Lung (tissue), 12 donors: ENCODE data around the gene DAD1. TPM values are rescaled to one million over a fixed set of nuclear protein-coding genes. Genes with fewer than 3 reads are reported as not detected.

Source experiments
- ATAC-seq: fragments of 200-7000 bp; cut with Tn5 transposase; one replicate; pipeline ENCODE4 v1.9.1; 2020; ENCODE audit warnings: moderate number of reproducible peaks; ENCODE audit not compliant: insufficient read depth, low FRiP score
- DNase-seq, 3 donors: peaks; one replicate each; pipeline ENCODE4 v3.0.0-alpha.2; 2013 to 2017
- H3K27ac ChIP-seq, 2 donors: one replicate each; pipeline ENCODE4 v1.5.1; 2013; ENCODE audit warnings: mild to moderate bottlenecking in 2 of 2, moderate library complexity in 2 of 2, control low read depth in 1 of 2, inconsistent platforms in 1 of 2, low read depth in 1 of 2, low read length in 1 of 2
- H3K27me3 ChIP-seq, 3 donors: one replicate each; pipeline ENCODE4 v1.5.1; 2013; ENCODE audit warnings: low read length in 2 of 3; ENCODE audit not compliant: control insufficient read depth in 3 of 3, insufficient read depth in 3 of 3
- H3K36me3 ChIP-seq, 4 donors: one replicate each; pipeline ENCODE4 v1.5.1; 2013; ENCODE audit warnings: low read length in 4 of 4, mild to moderate bottlenecking in 1 of 4, moderate library complexity in 1 of 4; ENCODE audit not compliant: control insufficient read depth in 4 of 4, insufficient read depth in 4 of 4
- H3K4me1 ChIP-seq, 5 donors: one replicate each; pipeline ENCODE4 v1.5.1; 2013; ENCODE audit warnings: low read length in 5 of 5, mild to moderate bottlenecking in 2 of 5, moderate library complexity in 1 of 5; ENCODE audit not compliant: control insufficient read depth in 5 of 5, insufficient read depth in 5 of 5
- H3K4me3 ChIP-seq: one replicate; pipeline ENCODE4 v1.5.1; 2013; ENCODE audit warnings: mild to moderate bottlenecking, control low read depth, moderate library complexity
- H3K9ac ChIP-seq, 2 donors: one replicate each; pipeline ENCODE4 v1.5.1; 2013; ENCODE audit warnings: low read length in 2 of 2, control low read depth in 1 of 2; ENCODE audit not compliant: insufficient read depth in 1 of 2
- H3K9me3 ChIP-seq, 4 donors: one replicate each; pipeline ENCODE4 v1.5.1; 2013; ENCODE audit warnings: low read length in 3 of 4, mild to moderate bottlenecking in 1 of 4, moderate library complexity in 1 of 4; ENCODE audit not compliant: control insufficient read depth in 4 of 4, insufficient read depth in 3 of 4
- CTCF ChIP-seq: IDR thresholded peaks from 2 replicates; pipeline ENCODE4 v1.5.1; 2012; ENCODE audit warnings: mild to moderate bottlenecking; ENCODE audit errors: control extremely low read depth, extremely low read depth
- WGBS, 2 donors: extraction: QIAGEN DNeasy Blood & Tissue Kit; methylation state at CpG; one replicate each; pipeline ENCODE4 v1.1.7; 2013; 5-methylcytosine and 5-hydroxymethylcytosine counted together
- polyA plus RNA-seq, 2 donors: library from polyadenylated mRNA; stranded (reverse); fragments of 200-250 nt; gene quantifications; one replicate each; pipeline ENCODE4 v1.2.1, GENCODE V29; 2013
- total RNA-seq, 2 donors: library from RNA; depleted of rRNA in 1 of 2; stranded (reverse); fragments of >200 nt in 1 of 2; gene quantifications; one replicate each; pipeline ENCODE4 v1.2.1, GENCODE V29; 2014 to 2021
- donor health status: control.
- donor health status: control.
- donor health status: Bipolar disorder and iron deficiency.
- donor health status: healthy.
- donor health status: DM: yes; HTN: yes; CAD: no.

DAD1 gene
- total and polyA plus RNA-seq, 4 donors, result 164 to 377 (median 217) TPM

- H3K27ac ChIP-seq, result no peak overlapping the region
- no peak overlapping the region for H3K9ac ChIP-seq
- no peaks in the 10 kb centered on the region for H3K9me3 ChIP-seq
- WGBS, 2 donors, result 79 to 81% methylated on average over 5 of the region's 5 CpGs
- no peaks in the 10 kb centered on the region for H3K36me3 ChIP-seq
- H3K4me1 ChIP-seq, result peaks cover 0 to 5% (median 0%) of the 10 kb centered on the region in 5 donors
- H3K4me3 ChIP-seq, result no peak overlapping the region
- ATAC-seq (no peak), DNase-seq (no peak)
- no peaks in the 10 kb centered on the region for H3K27me3 ChIP-seq
- TF ChIP-seq CTCF, result no peak
These were observed 50.3 kb downstream of the DAD1 start for GRCh38 chr14:22538671-22539228.

GRCh38 chr14:22537436-22538310 lies 51.4 kb downstream of the DAD1 start:
- 91 to 94% methylated on average over 8 of the region's 8 CpGs for WGBS, 2 donors
- H3K4me3 ChIP-seq, result no peak overlapping the region
- peaks cover 0 to 5% (median 0%) of the 10 kb centered on the region in 5 donors for H3K4me1 ChIP-seq
- TF ChIP-seq CTCF, result no peak
- no peaks in the 10 kb centered on the region for H3K36me3 ChIP-seq
- H3K9ac ChIP-seq, result no peak overlapping the region
- H3K27me3 ChIP-seq, result no peaks in the 10 kb centered on the region
- H3K27ac ChIP-seq, result peak overlapping the region in 1 of 2 donors; percentile 14
- DNase-seq (no peak), ATAC-seq (no peak)
- H3K9me3 ChIP-seq, result no peaks in the 10 kb centered on the region

GRCh38 chr14:22536853-22537338 lies 52.1 kb downstream of the DAD1 start:
- Histone ChIP-seq H3K36me3 (no peaks in the 10 kb centered on the region), H3K9me3 (no peaks in the 10 kb centered on the region), H3K27me3 (no peaks in the 10 kb centered on the region), H3K27ac (peak overlapping the region in 1 of 2 donors; percentile 14), H3K4me1 (peaks cover 0 to 6% (median 0%) of the 10 kb centered on the region in 5 donors), H3K9ac (no peak overlapping the region), H3K4me3 (no peak overlapping the region)
- no peak for DNase-seq
- WGBS, 2 donors, result 39 to 74% methylated on average over 6 of the region's 6 CpGs
- ATAC-seq, result peak; percentile 80
- no peak for TF ChIP-seq CTCF
